ENCODE data around the gene ANP32D.

- no peak for TF ChIP-seq CTCF (IDR thresholded peaks at IDR 0.05)
- TF ChIP-seq POLR2A (IDR thresholded peaks at IDR 0.05; ENCODE audit: low read depth), result no peak
- TF ChIP-seq POLR2AphosphoS5 (IDR thresholded peaks at IDR 0.05), result no peak
Observed at GRCh38 chr12:48486261-48486660, 13.9 kb downstream of the ANP32D start.
